DOHH2 (cell line): ENCODE data around the gene MRM1.

Source experiments
- H3F3A ChIP-seq: fragments of 200-600 bp; sonication (generic), shearing (Covaris generic); 2 replicates; pipeline ENCODE4 v1.6.0; 2016; ENCODE audit warnings: antibody characterized with exemption, mild to moderate bottlenecking; ENCODE audit not compliant: control insufficient read depth, insufficient read depth
- H3K27ac ChIP-seq: fragments of 200-600 bp; sonication (generic); 2 replicates; pipeline ENCODE4 v1.5.1; 2014; ENCODE audit warnings: low read depth, mild to moderate bottlenecking, low read length, moderate library complexity
- H3K27me3 ChIP-seq: fragments of 200-600 bp; sonication (generic); 2 replicates; pipeline ENCODE4 v1.6.1; 2014; ENCODE audit warnings: mild to moderate bottlenecking, low read length, mixed read lengths; ENCODE audit not compliant: control insufficient read depth
- H3K36me3 ChIP-seq: fragments of 200-600 bp; sonication (generic); 2 replicates; pipeline ENCODE4 v1.6.1; 2014; ENCODE audit warnings: mild to moderate bottlenecking, low read length, moderate library complexity, mixed read lengths; ENCODE audit not compliant: control insufficient read depth
- H3K4me1 ChIP-seq: fragments of 200-600 bp; sonication (generic); 2 replicates; pipeline ENCODE4 v1.6.1; 2014; ENCODE audit warnings: mild to moderate bottlenecking, low read length, mixed read lengths; ENCODE audit not compliant: control insufficient read depth
- H3K4me2 ChIP-seq: fragments of 200-600 bp; sonication (generic); 2 replicates; pipeline ENCODE4 v1.6.0; 2014; ENCODE audit warnings: mild to moderate bottlenecking, low read length, moderate library complexity
- H3K4me3 ChIP-seq: fragments of 200-600 bp; sonication (generic); 2 replicates; pipeline ENCODE4 v1.5.1; 2014; ENCODE audit warnings: mild to moderate bottlenecking, low read length, mixed read lengths
- H3K79me2 ChIP-seq: fragments of 200-600 bp; sonication (generic); 2 replicates; pipeline ENCODE4 v1.6.1; 2014; ENCODE audit warnings: mild to moderate bottlenecking, low read length, mixed read lengths; ENCODE audit not compliant: control insufficient read depth
- H3K9me2 ChIP-seq: fragments of 200-600 bp; sonication (generic); replicated peaks from 2 replicates; pipeline ENCODE4 v1.6.1; 2014; ENCODE audit warnings: mild to moderate bottlenecking, low read length, mixed read lengths; ENCODE audit not compliant: control insufficient read depth
- H3K9me3 ChIP-seq: fragments of 200-600 bp; sonication (generic); 2 replicates; pipeline ENCODE4 v1.6.1; 2014; ENCODE audit warnings: antibody characterized with exemption, low read length, mixed read lengths; ENCODE audit not compliant: control insufficient read depth, insufficient read depth
- H4K20me1 ChIP-seq: fragments of 200-600 bp; sonication (generic); 2 replicates; pipeline ENCODE4 v1.6.0; 2014; ENCODE audit warnings: low read depth, mild to moderate bottlenecking, antibody characterized with exemption, low read length, moderate library complexity; ENCODE audit not compliant: control insufficient read depth, insufficient read depth
- EZH2phosphoT487 ChIP-seq: fragments of 200-600 bp; sonication (generic); IDR thresholded peaks from 2 replicates; pipeline ENCODE4 v1.6.1; 2017; ENCODE audit warnings: borderline replicate concordance, mild to moderate bottlenecking, antibody characterized with exemption, low read length, moderate library complexity, mixed read lengths
- TF ChIP-seq, protein P1 (sequence below): fragments of 200-600 bp; sonication (generic); IDR thresholded peaks from one replicate; pipeline ENCODE4 v1.5.1; 2014; ENCODE audit warnings: antibody characterized with exemption, mild to moderate bottlenecking, low read depth, low read length; ENCODE audit not compliant: poor library complexity, severe bottlenecking

Gene MRM1

GRCh38 chr17:36597866-36598777 is 3.3 kb upstream of the MRM1 start:
- no peaks in the 10 kb centered on the region for H3K9me2 ChIP-seq
- H3K4me3 ChIP-seq, result no peak overlapping the region
- TF ChIP-seq EZH2phosphoT487, result no peak
- TF ChIP-seq, protein P1, sequence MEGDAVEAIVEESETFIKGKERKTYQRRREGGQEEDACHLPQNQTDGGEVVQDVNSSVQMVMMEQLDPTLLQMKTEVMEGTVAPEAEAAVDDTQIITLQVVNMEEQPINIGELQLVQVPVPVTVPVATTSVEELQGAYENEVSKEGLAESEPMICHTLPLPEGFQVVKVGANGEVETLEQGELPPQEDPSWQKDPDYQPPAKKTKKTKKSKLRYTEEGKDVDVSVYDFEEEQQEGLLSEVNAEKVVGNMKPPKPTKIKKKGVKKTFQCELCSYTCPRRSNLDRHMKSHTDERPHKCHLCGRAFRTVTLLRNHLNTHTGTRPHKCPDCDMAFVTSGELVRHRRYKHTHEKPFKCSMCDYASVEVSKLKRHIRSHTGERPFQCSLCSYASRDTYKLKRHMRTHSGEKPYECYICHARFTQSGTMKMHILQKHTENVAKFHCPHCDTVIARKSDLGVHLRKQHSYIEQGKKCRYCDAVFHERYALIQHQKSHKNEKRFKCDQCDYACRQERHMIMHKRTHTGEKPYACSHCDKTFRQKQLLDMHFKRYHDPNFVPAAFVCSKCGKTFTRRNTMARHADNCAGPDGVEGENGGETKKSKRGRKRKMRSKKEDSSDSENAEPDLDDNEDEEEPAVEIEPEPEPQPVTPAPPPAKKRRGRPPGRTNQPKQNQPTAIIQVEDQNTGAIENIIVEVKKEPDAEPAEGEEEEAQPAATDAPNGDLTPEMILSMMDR, result no peak
- peaks cover 13% of the 10 kb centered on the region for H3K36me3 ChIP-seq
- H3K4me2 ChIP-seq, result no peak overlapping the region
- H3K27me3 ChIP-seq, result no peaks in the 10 kb centered on the region
- no peaks in the 10 kb centered on the region for H3F3A ChIP-seq
- no peaks in the 10 kb centered on the region; the same call in 1 of the 2 replicates for H4K20me1 ChIP-seq
- H3K4me1 ChIP-seq, result peaks cover 18% of the 10 kb centered on the region
- no peaks in the 10 kb centered on the region for H3K9me3 ChIP-seq
- peaks cover 17% of the 10 kb centered on the region for H3K79me2 ChIP-seq
- no peak overlapping the region for H3K27ac ChIP-seq

- Histone ChIP-seq H3K9me3 (no peaks in the 10 kb centered on the region), H3K79me2 (peaks cover 26% of the 10 kb centered on the region), H3K4me2 (no peak overlapping the region), H3K27me3 (no peaks in the 10 kb centered on the region), H3K27ac (no peak overlapping the region), H3K4me3 (no peak overlapping the region), H4K20me1 (peaks cover 4% of the 10 kb centered on the region; the same call in 1 of the 2 replicates), H3F3A (no peaks in the 10 kb centered on the region), H3K4me1 (peaks cover 21% of the 10 kb centered on the region), H3K9me2 (no peaks in the 10 kb centered on the region), H3K36me3 (peaks cover 17% of the 10 kb centered on the region)
- TF ChIP-seq, protein P1, result no peak
- TF ChIP-seq EZH2phosphoT487, result no peak
Measured at GRCh38 chr17:36598951-36599401, 2.4 kb upstream of the MRM1 start.

DNA sequence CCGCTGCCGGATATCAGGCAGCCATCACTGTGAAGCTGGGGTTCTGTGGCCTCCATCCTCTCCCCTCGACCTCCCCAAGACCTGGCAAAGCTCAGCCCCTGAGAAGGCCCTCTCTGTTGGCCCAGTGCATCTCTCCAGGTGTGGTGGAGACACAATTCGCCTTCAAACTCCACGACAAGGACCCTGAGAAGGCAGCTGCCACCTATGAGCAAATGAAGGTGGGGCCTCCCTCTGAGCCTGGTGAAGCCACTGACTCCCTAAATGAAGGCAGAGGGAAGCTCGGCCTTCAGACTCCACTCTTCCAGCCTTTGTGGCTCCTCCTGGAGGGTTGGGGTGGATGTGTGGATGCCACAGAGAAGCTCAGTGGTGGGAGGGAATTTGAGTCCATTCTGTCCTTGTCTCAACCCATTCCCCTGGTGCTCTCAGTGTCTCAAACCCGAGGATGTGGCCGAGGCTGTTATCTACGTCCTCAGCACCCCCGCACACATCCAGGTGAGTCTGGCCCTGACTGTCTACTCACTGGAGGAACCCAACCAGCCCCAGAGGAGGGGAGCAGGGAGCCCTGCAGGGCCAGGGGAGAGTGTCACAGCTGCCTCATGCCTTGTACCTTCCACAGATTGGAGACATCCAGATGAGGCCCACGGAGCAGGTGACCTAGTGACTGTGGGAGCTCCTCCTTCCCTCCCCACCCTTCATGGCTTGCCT is 1.7 kb upstream of the MRM1 start:
- Histone ChIP-seq H3K9me2 (no peaks in the 10 kb centered on the region), H3K79me2 (peaks cover 33% of the 10 kb centered on the region), H3K27ac (no peak overlapping the region), H3K4me1 (peaks cover 26% of the 10 kb centered on the region), H3F3A (no peaks in the 10 kb centered on the region), H3K27me3 (no peaks in the 10 kb centered on the region), H3K4me2 (no peak overlapping the region), H4K20me1 (peaks cover 7% of the 10 kb centered on the region; the same call in 1 of the 2 replicates), H3K4me3 (no peak overlapping the region), H3K9me3 (no peaks in the 10 kb centered on the region), H3K36me3 (peaks cover 21% of the 10 kb centered on the region)
- TF ChIP-seq, protein P1, result no peak
- TF ChIP-seq EZH2phosphoT487, result no peak
